GM18517 (cell line): ENCODE results near the gene LSP1.

ENCODE experiments used
- ATAC-seq: cut with Tn5 transposase; IDR thresholded peaks from one replicate; pipeline ENCODE4 v1.9.1; 2021; ENCODE audit warnings: mild to moderate bottlenecking, moderate library complexity; ENCODE audit not compliant: unreplicated experiment

LSP1 gene

DNA sequence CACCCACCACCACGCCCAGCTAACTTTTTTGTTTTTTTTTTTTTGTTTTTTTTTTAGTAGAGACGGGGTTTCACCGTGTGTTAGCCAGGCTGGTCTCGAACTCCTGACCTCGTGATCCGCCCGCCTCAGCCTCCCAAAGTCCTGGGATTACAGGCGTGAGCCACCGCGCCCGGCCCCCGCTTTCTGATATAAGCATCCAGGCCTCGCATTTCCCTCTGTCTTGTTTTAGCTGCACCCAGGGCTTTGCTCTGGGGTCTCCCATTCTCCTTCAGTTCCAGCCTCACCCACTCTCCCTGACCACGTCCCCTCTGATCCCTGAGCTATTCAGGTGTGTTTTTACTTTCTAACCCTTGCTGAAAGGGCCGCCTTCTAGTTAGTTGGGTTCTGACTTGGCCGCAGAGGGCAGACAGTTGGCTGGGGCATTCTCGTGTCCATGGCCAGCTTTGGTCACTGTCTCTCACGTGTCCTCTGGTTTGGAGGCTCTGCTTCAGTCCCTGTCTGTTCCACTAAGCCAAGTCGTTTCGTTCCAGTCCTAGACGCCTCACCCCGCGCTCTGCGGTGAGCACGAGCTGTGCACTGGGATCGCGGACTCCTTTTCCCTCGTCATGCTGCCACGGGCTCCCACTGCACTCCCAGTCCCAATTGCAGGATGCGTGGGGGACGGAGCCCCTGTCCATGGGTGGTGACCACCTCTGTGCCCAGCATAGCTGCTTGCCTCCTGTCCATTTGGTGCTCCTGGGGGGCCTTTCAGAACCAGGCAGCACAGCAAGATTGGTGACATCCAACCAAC lies 60.6 kb downstream of the LSP1 start:
- ATAC-seq, result no peak

GRCh38 chr11:1915795-1916131 lies 62.9 kb downstream of the LSP1 start:
- ATAC-seq, result no peak

GRCh38 chr11:1916132-1916985 lies 63.5 kb downstream of the LSP1 start:
- no peak for ATAC-seq

DNA sequence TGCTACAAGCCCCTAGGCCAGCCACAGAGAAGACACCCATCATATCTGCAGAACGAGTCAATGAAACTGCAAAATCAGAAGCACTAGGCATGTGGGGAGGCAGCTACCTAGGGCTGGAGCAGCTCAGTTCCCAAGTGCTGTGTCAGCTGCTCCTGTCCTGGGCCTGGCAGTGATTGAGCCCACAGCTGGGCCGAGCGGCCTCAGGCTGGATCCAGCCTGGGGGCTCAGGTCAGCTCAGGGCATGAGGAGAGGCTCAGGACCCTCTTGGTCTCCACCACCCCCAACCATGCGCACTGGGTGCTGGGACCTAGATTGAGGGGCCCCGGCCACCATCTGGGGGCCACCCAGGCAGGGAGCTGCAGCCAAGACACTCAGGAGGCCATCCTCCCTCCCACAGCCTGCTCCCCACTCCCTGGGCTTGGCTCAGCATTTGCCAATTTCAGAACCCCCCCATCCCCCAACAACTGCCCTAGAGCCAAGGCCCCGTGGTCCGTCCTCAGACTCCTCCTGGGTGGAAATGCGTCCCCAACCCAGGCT lies 64.2 kb downstream of the LSP1 start:
- no peak for ATAC-seq

- ATAC-seq, result no peak
These were observed 64.9 kb downstream of the LSP1 start for GRCh38 chr11:1917523-1918435.

DNA sequence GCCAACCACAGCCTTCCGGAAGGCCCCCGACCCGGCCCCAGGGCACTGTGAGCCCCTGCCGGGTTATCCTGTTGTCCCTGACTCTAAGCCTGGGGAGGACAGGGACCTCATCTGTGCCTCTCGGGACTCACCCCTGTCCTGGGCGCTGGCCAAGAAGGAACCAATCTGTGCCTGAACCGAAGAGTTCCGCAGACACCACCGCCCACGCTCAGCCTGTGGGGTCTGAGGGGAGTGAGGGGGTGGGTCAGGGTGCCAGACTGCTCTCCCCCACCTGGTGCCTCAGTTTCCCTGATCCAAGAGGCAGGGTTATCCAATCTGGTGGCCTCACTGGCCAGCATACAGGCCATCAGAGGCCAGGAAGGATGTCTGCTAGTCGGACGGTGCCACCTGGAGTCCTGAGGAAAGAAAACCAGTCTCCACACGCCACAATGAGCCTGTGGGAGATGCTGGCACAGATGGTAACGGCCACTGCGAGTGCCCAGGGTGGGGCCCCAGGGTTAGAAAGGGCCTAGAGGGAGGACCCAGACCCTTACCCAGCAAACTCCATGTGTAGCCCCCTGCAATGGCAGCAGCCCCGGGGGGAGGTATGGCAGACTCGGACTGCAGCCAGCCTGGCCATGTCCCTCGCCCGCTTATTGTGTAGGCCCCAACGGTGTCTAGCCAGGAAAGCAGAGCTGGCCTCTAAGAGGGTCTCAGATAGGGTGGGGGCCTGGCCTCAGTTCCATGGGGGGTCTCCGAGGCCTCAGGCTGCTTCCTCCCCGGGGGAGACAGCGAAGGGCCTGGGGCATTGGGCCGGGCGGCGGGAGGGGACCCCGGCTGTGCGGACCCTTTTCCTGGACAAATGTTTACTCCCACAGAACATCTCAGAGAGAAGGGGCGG lies 65.8 kb downstream of the LSP1 start:
- ATAC-seq, result no peak

DNA sequence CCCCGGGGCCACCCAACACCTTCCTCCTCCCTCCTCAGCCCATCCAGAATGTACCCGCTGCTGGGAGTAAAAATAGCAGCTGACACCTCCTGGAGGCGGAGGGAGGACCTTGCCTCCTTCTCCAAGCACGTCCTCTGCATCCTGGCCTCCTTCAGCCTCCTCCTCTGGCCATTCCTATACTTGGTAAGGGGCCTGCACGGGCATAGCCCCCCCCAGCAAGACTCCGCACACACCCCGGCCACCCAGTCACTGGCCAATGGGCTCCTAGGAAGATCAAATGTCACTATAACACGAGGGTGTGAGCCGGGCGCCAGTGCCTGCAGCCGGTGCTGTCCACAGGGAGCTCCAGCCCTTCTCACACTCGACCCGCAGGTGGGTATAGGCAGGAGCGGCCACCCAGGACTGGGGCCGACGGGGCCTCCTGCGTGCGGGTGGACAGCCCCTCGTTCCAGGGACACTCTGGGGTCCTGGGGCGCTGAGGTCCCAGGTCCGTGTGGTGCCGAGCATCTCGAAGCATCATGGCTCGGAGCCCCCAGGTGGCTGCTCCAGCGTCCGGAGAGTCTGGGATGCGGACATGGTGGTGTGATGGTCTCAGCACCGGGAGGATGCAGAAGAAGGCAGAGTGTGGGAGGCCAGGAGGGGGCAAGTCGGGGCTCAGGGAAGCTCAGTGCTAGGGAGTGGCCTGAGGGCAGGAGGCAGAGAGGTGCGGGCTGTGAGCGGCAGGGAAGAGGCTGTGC lies 66.7 kb downstream of the LSP1 start, which contains the start of gene TNNT3:
Gene TNNT3, plus strand, starts transcription at position 313 of the 737 bp plus-strand sequence. CDS start 3,172 bp downstream, outside the sequence.
- no peak for ATAC-seq

GRCh38 chr11:1920128-1920908 lies 67.4 kb downstream of the LSP1 start:
- no peak for ATAC-seq

DNA sequence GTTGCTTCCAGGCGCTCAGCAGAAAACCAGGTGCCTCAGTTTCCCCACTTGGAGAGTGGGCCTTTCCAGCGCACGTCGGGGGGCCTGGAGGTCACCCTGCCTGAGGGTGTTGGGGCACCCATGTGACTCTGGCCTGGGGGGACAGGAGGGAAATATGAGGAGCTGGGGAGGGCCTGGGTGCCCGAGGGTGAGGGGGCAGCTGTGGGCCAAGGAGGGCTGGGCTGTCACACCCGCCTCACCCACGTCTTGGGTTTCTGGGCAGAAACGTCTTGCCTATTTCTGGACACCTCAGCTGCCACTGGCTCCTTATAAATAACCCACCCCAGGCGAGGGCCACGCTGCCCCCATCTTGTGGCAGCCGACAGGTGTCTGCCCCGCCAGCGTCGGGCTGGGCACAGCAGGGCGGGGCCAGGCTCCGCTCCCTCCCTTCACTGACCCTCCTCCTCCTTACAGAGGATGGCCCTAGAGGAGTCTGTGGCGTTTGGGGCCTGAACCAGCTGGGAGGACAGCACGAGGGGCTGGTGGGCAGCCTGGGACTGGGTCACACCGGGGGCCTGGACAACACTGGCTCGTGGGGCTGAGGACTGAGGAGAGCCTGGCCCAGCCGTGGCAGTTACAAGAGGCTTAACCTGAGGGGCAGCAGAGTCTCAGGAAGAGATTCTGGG lies 68.2 kb downstream of the LSP1 start:
- ATAC-seq, result no peak

- no peak for ATAC-seq
These were observed 68.8 kb downstream of the LSP1 start for GRCh38 chr11:1921574-1922141.

DNA sequence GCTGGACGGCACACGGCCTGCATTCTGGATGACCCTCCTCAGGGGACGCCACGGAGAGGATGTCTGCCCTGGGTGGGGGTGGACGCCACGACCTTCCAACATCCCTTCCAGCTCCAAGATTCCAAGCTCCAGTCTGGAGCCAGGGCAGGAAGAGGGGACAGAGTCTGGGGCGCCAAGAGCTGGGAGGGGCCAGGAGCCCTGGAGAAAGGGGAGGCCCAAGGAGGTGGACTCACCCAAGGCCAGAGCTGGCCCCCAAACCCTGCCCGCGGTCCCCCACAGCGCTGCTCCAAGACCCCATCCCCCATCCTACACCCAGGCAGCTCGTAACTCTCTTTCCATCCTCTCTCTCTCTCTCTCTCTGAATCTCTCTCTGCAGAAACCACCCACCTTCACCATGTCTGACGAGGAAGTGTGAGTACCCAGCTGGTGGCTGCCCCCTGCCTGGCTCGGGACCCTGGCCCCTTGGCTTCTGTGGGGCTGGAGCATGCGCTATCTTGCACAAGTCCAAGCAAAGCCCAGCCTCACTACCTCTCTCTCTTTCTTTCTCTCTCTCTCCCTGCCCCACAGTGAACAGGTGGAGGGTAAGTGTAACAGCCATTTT lies 69.7 kb downstream of the LSP1 start:
- no peak for ATAC-seq

- ATAC-seq, result no peak
These were observed 70.5 kb downstream of the LSP1 start for GRCh38 chr11:1923201-1923956.

DNA sequence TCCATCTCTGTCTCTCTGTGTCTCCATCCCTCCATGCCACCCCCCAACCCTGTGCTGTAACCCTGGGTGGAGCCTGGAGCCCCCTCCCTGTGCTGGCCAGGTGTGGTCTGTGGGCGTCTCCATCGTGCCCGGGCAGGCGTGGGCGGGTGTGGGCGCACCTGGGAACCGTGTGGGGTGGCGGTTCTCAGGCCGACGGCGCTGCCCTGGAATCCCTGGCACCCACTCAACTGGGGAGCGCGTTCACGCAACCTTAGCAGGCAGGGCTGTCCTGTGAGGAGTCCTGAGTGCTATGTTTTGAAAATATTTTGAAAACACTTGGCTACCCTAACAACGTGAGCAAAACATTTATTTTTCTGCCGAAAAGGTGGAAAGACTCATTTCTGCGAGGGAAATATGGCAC lies 71.3 kb downstream of the LSP1 start:
- ATAC-seq, result no peak

DNA sequence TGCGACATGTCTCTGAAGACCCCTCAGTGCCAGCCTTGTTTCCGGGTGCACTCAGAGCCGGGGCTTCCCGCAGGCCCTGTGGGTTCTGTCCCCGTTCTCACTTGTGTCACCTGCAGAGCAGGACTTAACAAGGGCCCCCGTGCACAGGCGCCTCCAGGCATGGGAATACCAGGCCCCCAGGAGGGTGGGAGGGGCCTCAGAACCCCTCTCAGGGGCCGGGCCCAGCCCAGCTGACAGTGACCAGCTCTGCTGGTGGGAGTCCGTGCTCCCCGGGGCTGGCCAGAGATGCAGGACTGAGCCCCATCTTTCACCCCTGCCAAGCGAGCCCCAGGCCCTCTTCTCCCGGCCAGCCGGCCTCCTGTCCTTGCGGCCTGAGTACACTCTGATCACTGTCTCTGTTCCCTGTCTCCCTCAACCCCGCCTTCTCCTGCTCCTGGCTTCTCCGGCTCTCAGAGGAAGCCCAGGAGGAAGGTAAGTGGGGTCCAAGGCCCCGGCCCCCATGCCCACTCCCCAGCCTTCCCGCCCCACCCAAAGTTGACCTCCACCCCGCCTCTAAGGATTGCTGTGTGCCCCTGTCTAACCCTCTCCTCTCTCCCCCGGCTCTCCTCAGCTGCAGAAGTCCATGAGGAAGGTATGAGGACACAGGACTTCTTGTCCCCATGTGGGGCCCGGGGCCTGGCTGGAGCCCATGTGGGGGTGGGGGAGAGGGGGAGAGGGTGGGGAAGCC lies 71.9 kb downstream of the LSP1 start:
- ATAC-seq, result no peak

DNA sequence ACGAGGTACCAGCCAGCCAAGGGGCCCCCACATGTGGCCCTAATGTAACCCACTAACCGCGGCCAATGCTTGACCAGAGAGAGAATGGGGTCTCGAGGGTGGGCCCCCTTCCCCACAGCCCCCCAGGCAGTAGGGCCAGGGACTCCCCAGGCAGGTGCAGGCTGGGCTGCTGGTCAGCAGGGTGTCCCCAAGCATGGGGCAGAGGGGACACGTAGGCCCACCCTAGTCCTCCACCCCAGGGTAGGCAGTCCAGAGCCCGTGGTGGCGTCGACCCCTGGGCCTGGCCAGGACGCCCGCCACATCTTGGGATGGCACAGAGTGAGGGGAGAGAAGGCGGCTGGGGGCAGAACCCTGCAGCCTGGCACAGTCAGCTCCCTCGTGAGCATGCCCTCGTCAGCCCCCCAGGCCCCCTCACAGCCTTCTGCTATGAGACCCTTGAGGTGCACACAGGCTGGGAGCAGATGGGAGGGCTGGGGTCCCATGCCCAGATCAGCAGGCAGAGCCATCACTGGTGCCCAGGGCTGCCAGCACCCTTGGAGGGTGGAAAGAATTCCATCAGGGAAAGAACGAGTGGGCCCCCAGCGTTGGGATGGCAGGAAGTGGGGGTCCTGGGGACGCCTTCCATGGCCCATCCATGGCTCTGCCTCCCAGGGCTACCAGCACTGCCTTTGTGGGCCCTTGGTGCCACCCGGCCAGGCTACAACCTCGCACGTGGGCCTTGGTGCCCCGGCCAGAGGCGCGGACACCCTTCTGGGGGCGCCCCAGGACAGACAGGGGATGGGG lies 72.7 kb downstream of the LSP1 start:
- ATAC-seq, result no peak
